Measurements from ENCODE around the gene XRCC3.

Gene XRCC3

DNA sequence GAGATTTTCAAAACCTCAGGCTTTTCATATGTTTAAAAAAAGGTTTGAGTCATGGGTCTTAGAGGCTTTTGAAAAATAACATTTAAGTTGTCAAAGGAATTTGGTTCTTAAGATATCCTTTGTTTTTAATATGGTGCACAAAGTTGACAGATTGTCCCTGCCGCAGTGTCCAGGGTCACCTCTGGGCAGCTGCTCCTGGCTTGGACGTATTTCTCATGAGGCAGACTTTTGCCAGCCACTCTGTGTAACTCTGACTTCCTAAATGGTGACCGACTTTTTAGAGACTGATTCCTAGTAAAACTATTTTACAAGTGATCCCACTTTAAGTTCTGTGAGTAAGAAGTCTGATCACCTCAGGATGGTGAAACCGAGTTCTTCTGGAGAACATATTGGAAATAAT, 27.5 kb downstream of the XRCC3 start:
- Histone ChIP-seq H3K9ac (ENCODE audit: low read depth, low read length) (no peak overlapping the region), H3K4me1 (ENCODE audit: control insufficient read depth, insufficient read depth, low read length) (no peaks in the 10 kb centered on the region), H3K27me3 (ENCODE audit: control insufficient read depth, insufficient read depth, low read length) (no peaks in the 10 kb centered on the region), H3K36me3 (ENCODE audit: control insufficient read depth, insufficient read depth, low read length) (peaks cover 86% of the 10 kb centered on the region), H3K27ac (ENCODE audit: low read depth, low read length) (no peak overlapping the region), H3K9me3 (ENCODE audit: control insufficient read depth, insufficient read depth, low read length) (no peaks in the 10 kb centered on the region), H3K4me3 (ENCODE audit: low read depth, low read length) (no peak overlapping the region)

GRCh38 chr14:103686831-103687485, 28.3 kb downstream of the XRCC3 start:
- H3K4me3 ChIP-seq (ENCODE audit: low read depth, low read length): no peak overlapping the region
- H3K27ac ChIP-seq (ENCODE audit: low read depth, low read length): no peak overlapping the region
- no peaks in the 10 kb centered on the region for H3K4me1 ChIP-seq (ENCODE audit: control insufficient read depth, insufficient read depth, low read length)
- peaks cover 83% of the 10 kb centered on the region for H3K36me3 ChIP-seq (ENCODE audit: control insufficient read depth, insufficient read depth, low read length)
- no peak overlapping the region for H3K9ac ChIP-seq (ENCODE audit: low read depth, low read length)
- H3K9me3 ChIP-seq (ENCODE audit: control insufficient read depth, insufficient read depth, low read length): no peaks in the 10 kb centered on the region
- no peaks in the 10 kb centered on the region for H3K27me3 ChIP-seq (ENCODE audit: control insufficient read depth, insufficient read depth, low read length)

GRCh38 chr14:103685276-103686211, 29.7 kb downstream of the XRCC3 start:
- Histone ChIP-seq H3K27ac (ENCODE audit: low read depth, low read length) (no peak overlapping the region), H3K4me1 (ENCODE audit: control insufficient read depth, insufficient read depth, low read length) (no peaks in the 10 kb centered on the region), H3K36me3 (ENCODE audit: control insufficient read depth, insufficient read depth, low read length) (peaks cover 88% of the 10 kb centered on the region), H3K9ac (ENCODE audit: low read depth, low read length) (no peak overlapping the region), H3K9me3 (ENCODE audit: control insufficient read depth, insufficient read depth, low read length) (no peaks in the 10 kb centered on the region), H3K4me3 (ENCODE audit: low read depth, low read length) (no peak overlapping the region), H3K27me3 (ENCODE audit: control insufficient read depth, insufficient read depth, low read length) (no peaks in the 10 kb centered on the region)

GRCh38 chr14:103684871-103685270, 30.4 kb downstream of the XRCC3 start:
- Histone ChIP-seq H3K36me3 (ENCODE audit: control insufficient read depth, insufficient read depth, low read length) (peaks cover 92% of the 10 kb centered on the region), H3K27me3 (ENCODE audit: control insufficient read depth, insufficient read depth, low read length) (no peaks in the 10 kb centered on the region), H3K9ac (ENCODE audit: low read depth, low read length) (no peak overlapping the region), H3K27ac (ENCODE audit: low read depth, low read length) (no peak overlapping the region), H3K4me3 (ENCODE audit: low read depth, low read length) (no peak overlapping the region), H3K4me1 (ENCODE audit: control insufficient read depth, insufficient read depth, low read length) (no peaks in the 10 kb centered on the region), H3K9me3 (ENCODE audit: control insufficient read depth, insufficient read depth, low read length) (no peaks in the 10 kb centered on the region)

DNA sequence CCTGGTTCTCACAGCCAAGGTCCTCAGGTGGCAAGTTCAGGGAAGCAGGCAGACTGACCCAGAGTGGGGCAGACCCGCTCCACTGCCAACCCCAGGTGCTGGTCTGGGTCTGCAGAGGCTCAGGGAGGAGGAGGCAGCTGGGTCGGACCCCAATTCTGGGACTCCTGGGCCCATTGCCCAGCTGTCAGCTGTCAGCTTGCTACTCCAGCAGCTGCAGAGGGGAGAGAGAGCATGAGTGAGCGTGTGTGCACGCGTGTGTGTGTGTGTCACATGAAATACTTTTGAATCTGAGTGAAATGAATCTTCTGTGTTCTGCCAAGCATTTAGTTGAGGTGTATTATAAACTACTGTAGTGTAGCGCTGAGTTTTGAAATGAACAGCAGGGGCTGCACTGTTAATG, 30.8 kb downstream of the XRCC3 start:
- no peak overlapping the region for H3K9ac ChIP-seq (ENCODE audit: low read depth, low read length)
- H3K9me3 ChIP-seq (ENCODE audit: control insufficient read depth, insufficient read depth, low read length): no peaks in the 10 kb centered on the region
- H3K27ac ChIP-seq (ENCODE audit: low read depth, low read length): no peak overlapping the region
- H3K4me3 ChIP-seq (ENCODE audit: low read depth, low read length): no peak overlapping the region
- H3K4me1 ChIP-seq (ENCODE audit: control insufficient read depth, insufficient read depth, low read length): no peaks in the 10 kb centered on the region
- peaks cover 94% of the 10 kb centered on the region for H3K36me3 ChIP-seq (ENCODE audit: control insufficient read depth, insufficient read depth, low read length)
- no peaks in the 10 kb centered on the region for H3K27me3 ChIP-seq (ENCODE audit: control insufficient read depth, insufficient read depth, low read length)

DNA sequence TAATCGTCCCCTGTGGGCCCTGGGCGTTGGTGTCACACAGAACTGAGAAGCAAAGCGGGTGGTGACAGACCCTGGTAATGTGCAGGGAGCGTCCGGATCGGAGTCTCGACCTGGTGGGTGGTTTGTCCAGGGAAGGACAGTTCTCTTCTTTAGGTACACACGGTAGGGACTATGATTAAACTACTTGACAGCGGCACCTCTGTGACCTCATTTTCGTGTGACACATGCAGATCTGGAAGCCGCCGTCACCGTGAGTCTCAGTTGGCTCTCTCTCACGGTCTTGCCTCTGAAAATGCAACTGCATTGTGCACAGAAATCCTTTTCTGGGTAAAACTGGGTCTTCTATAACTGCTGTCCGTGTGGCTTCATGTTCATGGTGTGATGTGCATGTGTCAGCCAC, 32.1 kb downstream of the XRCC3 start:
- no peaks in the 10 kb centered on the region for H3K4me1 ChIP-seq (ENCODE audit: control insufficient read depth, insufficient read depth, low read length)
- no peaks in the 10 kb centered on the region for H3K9me3 ChIP-seq (ENCODE audit: control insufficient read depth, insufficient read depth, low read length)
- H3K36me3 ChIP-seq (ENCODE audit: control insufficient read depth, insufficient read depth, low read length): peaks cover 94% of the 10 kb centered on the region

DNA sequence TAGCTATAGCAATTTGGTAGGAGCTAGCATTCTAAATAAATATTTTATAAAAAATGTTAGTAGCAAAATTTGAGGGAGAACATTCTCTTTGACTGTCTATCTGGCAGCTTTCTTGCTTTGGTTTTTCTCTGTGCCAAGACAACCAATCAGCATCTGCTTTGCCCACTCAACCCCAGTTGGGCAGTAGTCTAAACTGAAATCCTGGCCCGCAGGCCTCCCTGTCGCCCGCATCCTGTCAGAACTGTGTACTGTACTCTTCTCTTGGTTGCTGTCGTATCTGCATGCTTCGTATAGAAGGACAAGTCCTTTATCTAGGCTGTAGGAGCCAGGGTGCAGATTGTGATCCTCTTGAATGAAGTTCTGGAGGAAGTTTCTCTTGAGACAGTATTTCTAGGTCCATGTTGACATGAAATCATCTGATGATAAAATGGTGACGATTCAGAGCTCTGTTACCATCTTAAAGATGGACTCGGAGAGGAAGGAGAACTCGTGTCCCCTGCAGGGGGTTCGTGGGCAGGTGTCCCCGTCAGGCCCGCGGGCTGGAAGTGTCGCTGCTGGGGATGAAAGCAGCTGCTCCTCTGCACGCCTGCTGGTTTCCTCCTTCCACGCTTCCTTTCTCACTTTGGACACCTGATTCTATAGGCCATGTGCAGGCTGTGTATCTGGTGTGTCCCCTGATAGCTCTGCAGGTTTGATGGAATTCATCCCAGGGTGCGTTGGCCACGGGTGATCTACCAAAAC, 34.6 kb downstream of the XRCC3 start:
- Histone ChIP-seq H3K4me1 (ENCODE audit: control insufficient read depth, insufficient read depth, low read length) (no peaks in the 10 kb centered on the region), H3K27ac (ENCODE audit: low read depth, low read length) (no peak overlapping the region), H3K27me3 (ENCODE audit: control insufficient read depth, insufficient read depth, low read length) (no peaks in the 10 kb centered on the region), H3K36me3 (ENCODE audit: control insufficient read depth, insufficient read depth, low read length) (peaks cover 94% of the 10 kb centered on the region), H3K9ac (ENCODE audit: low read depth, low read length) (no peak overlapping the region), H3K9me3 (ENCODE audit: control insufficient read depth, insufficient read depth, low read length) (no peaks in the 10 kb centered on the region), H3K4me3 (ENCODE audit: low read depth, low read length) (no peak overlapping the region)

More for the DNA sequence above, 32.1 kb downstream of the XRCC3 start:
- no peak overlapping the region for H3K9ac ChIP-seq (ENCODE audit: low read depth, low read length)
- no peaks in the 10 kb centered on the region for H3K27me3 ChIP-seq (ENCODE audit: control insufficient read depth, insufficient read depth, low read length)
- no peak overlapping the region for H3K27ac ChIP-seq (ENCODE audit: low read depth, low read length)
- no peak overlapping the region for H3K4me3 ChIP-seq (ENCODE audit: low read depth, low read length)

DNA sequence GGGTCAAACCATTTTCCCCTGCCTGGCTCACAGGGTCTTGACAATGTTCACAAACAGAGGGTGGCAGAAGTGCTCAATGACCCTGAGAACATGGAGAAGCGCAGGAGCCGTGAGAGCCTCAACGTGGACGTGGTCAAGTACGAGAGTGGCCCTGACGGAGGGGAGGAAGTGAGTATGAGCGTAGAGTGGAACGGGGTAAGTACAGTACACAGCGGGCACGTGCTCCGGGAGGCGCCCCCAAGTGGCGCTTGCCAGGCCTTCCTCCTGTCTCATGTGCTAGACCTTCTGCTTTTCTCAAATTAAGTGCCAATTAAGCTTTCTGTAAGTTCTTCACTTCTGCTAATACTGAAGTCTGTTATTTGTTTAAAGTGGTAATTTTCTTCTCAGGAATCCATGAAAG, 35.9 kb downstream of the XRCC3 start:
- H3K36me3 ChIP-seq (ENCODE audit: control insufficient read depth, insufficient read depth, low read length): peaks cover 96% of the 10 kb centered on the region
- no peaks in the 10 kb centered on the region for H3K9me3 ChIP-seq (ENCODE audit: control insufficient read depth, insufficient read depth, low read length)
- no peak overlapping the region for H3K9ac ChIP-seq (ENCODE audit: low read depth, low read length)
- no peaks in the 10 kb centered on the region for H3K27me3 ChIP-seq (ENCODE audit: control insufficient read depth, insufficient read depth, low read length)
- no peak overlapping the region for H3K4me3 ChIP-seq (ENCODE audit: low read depth, low read length)
- no peak overlapping the region for H3K27ac ChIP-seq (ENCODE audit: low read depth, low read length)
- H3K4me1 ChIP-seq (ENCODE audit: control insufficient read depth, insufficient read depth, low read length): no peaks in the 10 kb centered on the region

GRCh38 chr14:103676881-103677675, 38.2 kb downstream of the XRCC3 start:
- Histone ChIP-seq H3K36me3 (ENCODE audit: control insufficient read depth, insufficient read depth, low read length) (peaks cover 96% of the 10 kb centered on the region), H3K27me3 (ENCODE audit: control insufficient read depth, insufficient read depth, low read length) (no peaks in the 10 kb centered on the region)

GRCh38 chr14:103675957-103676356, 39.3 kb downstream of the XRCC3 start:
- H3K36me3 ChIP-seq (ENCODE audit: control insufficient read depth, insufficient read depth, low read length): peaks cover 97% of the 10 kb centered on the region
- no peaks in the 10 kb centered on the region for H3K9me3 ChIP-seq (ENCODE audit: control insufficient read depth, insufficient read depth, low read length)
- no peak overlapping the region for H3K27ac ChIP-seq (ENCODE audit: low read depth, low read length)
- no peaks in the 10 kb centered on the region for H3K27me3 ChIP-seq (ENCODE audit: control insufficient read depth, insufficient read depth, low read length)
- no peak overlapping the region for H3K4me3 ChIP-seq (ENCODE audit: low read depth, low read length)
- no peaks in the 10 kb centered on the region for H3K4me1 ChIP-seq (ENCODE audit: control insufficient read depth, insufficient read depth, low read length)
- H3K9ac ChIP-seq (ENCODE audit: low read depth, low read length): no peak overlapping the region

More at GRCh38 chr14:103676881-103677675, 38.2 kb downstream of the XRCC3 start:
- Histone ChIP-seq H3K27ac (ENCODE audit: low read depth, low read length) (no peak overlapping the region), H3K4me3 (ENCODE audit: low read depth, low read length) (no peak overlapping the region), H3K9ac (ENCODE audit: low read depth, low read length) (no peak overlapping the region), H3K9me3 (ENCODE audit: control insufficient read depth, insufficient read depth, low read length) (no peaks in the 10 kb centered on the region), H3K4me1 (ENCODE audit: control insufficient read depth, insufficient read depth, low read length) (no peaks in the 10 kb centered on the region)
